Right atrium auricular region (tissue), 2 donors: Measurements from ENCODE around the gene PGLYRP4. TPM values are rescaled to one million over a fixed set of nuclear protein-coding genes. Genes with fewer than 3 reads are reported as not detected.
"Not testable (repeated sequence)": the region's sequence is repeated elsewhere in the genome, so short reads cannot be mapped to it uniquely, and the experiment has no call there.

Experiments
- DNase-seq: peaks from one replicate; pipeline ENCODE4 v3.0.0-alpha.2; 2019; ENCODE audit warnings: low spot score
- H3K27ac ChIP-seq, 2 donors: fragments of 200-600 bp; sonication (generic); 1 replicate in 1 of 2; 2 replicates in 1 of 2; pipeline ENCODE4 v1.5.1; 2016 to 2019
- H3K27me3 ChIP-seq, 2 donors: fragments of 200-600 bp; sonication (generic); one replicate each; pipeline versions ENCODE4 v1.5.1 to v1.6.0; 2017 to 2019
- H3K36me3 ChIP-seq: fragments of 200-600 bp; sonication (generic); one replicate; pipeline ENCODE4 v1.5.1; 2016
- H3K4me1 ChIP-seq, 2 donors: fragments of 200-600 bp; sonication (generic); one replicate each; pipeline versions ENCODE4 v1.5.1 to v1.6.0; 2017 to 2019
- H3K4me3 ChIP-seq, 2 donors: fragments of 200-600 bp; sonication (generic); 1 replicate in 1 of 2; 2 replicates in 1 of 2; pipeline ENCODE4 v1.5.1; 2017 to 2019; ENCODE audit warnings: mild to moderate bottlenecking in 1 of 2, moderate library complexity in 1 of 2
- H3K9me3 ChIP-seq, 2 donors: fragments of 200-600 bp; sonication (generic); one replicate each; pipeline ENCODE4 v1.5.1; 2019
- CTCF ChIP-seq, 2 donors: fragments of 200-600 bp; sonication (generic); IDR thresholded peaks; one replicate each; pipeline ENCODE4 v1.5.1; 2019; ENCODE audit warnings: antibody characterized with exemption in 2 of 2
- total RNA-seq, 2 donors: library from RNA; depleted of rRNA; stranded (reverse); fragments of >200 nt; gene quantifications; one replicate each; pipeline ENCODE4 v1.1.0, GENCODE V29; 2016

PGLYRP4 gene
- total RNA-seq, 2 donors from 2014 or later = not detected

GRCh38 chr1:153353226-153353947 is 4.7 kb upstream of the PGLYRP4 start:
- TF ChIP-seq CTCF (IDR thresholded peaks at IDR 0.05) = peak in 1 of 2 donors; percentile 32
- Histone ChIP-seq H3K4me3 (no peak overlapping the region), H3K4me1 (no peaks in the 10 kb centered on the region), H3K36me3 (no peaks in the 10 kb centered on the region), H3K27ac (no peak overlapping the region), H3K27me3 (no peaks in the 10 kb centered on the region), H3K9me3 (no peaks in the 10 kb centered on the region)
- DNase-seq = no peak

- Histone ChIP-seq H3K9me3 (no peaks in the 10 kb centered on the region), H3K4me3 (no peak overlapping the region), H3K4me1 (no peaks in the 10 kb centered on the region), H3K27ac (no peak overlapping the region), H3K36me3 (no peaks in the 10 kb centered on the region), H3K27me3 (no peaks in the 10 kb centered on the region)
- TF ChIP-seq CTCF (IDR thresholded peaks at IDR 0.05) = peak; percentile 84 to 93
- peak; percentile 72 for DNase-seq
Measured at GRCh38 chr1:153352523-153352922, 3.9 kb upstream of the PGLYRP4 start.

GRCh38 chr1:153350321-153350957 is 1.8 kb upstream of the PGLYRP4 start:
- Histone ChIP-seq H3K4me1 (no peaks in the 10 kb centered on the region), H3K36me3 (no peaks in the 10 kb centered on the region), H3K27me3 (no peaks in the 10 kb centered on the region), H3K9me3 (no peaks in the 10 kb centered on the region), H3K27ac (no peak overlapping the region), H3K4me3 (no peak overlapping the region)
- no peak for TF ChIP-seq CTCF (IDR thresholded peaks at IDR 0.05)
- no peak for DNase-seq

GRCh38 chr1:153349363-153350320 is 1.0 kb upstream of the PGLYRP4 start:
- H3K4me3 ChIP-seq = no peak overlapping the region
- no peaks in the 10 kb centered on the region for H3K9me3 ChIP-seq
- no peaks in the 10 kb centered on the region for H3K27me3 ChIP-seq
- no peaks in the 10 kb centered on the region for H3K36me3 ChIP-seq
- H3K27ac ChIP-seq = no peak overlapping the region
- no peak for TF ChIP-seq CTCF (IDR thresholded peaks at IDR 0.05)
- peak; percentile 32 for DNase-seq
- H3K4me1 ChIP-seq = no peaks in the 10 kb centered on the region

- no peaks in the 10 kb centered on the region for H3K36me3 ChIP-seq
- no peak for DNase-seq
- TF ChIP-seq CTCF (IDR thresholded peaks at IDR 0.05) = no peak
- H3K27me3 ChIP-seq = no peaks in the 10 kb centered on the region
- H3K4me1 ChIP-seq = no peaks in the 10 kb centered on the region
- H3K27ac ChIP-seq = no peak overlapping the region
- no peak overlapping the region for H3K4me3 ChIP-seq
- no peaks in the 10 kb centered on the region for H3K9me3 ChIP-seq
Measured at GRCh38 chr1:153347856-153348255, 785 bp downstream of the PGLYRP4 start.

- H3K36me3 ChIP-seq, H3K9me3 ChIP-seq, H3K27me3 ChIP-seq, H3K4me3 ChIP-seq, H3K4me1 ChIP-seq, H3K27ac ChIP-seq: not testable (repeated sequence)
- DNase-seq = peak; percentile 16
Measured at GRCh38 chr1:153347049-153347448, 1.6 kb downstream of the PGLYRP4 start.
